Activated CD4-positive, alpha-beta T cell treated with anti-CD3 and anti-CD28 coated beads for 24 hours (primary cell): Measurements from ENCODE around the gene SRSF8.
A peak's percentile ranks its signal among the peaks of the same experiment; 100 is the strongest.

ENCODE experiments used
- DNase-seq, 2 donors: peaks; one replicate each; pipeline ENCODE4 v3.0.0-alpha.2; 2020; ENCODE audit warnings: low read depth in 2 of 2

The SRSF8 gene

GRCh38 chr11:95068549-95068948 lies 1.8 kb downstream of the SRSF8 start:
- DNase-seq: peak; percentile 38 to 41

- DNase-seq: no peak
Measured at GRCh38 chr11:95070471-95070870, 3.8 kb downstream of the SRSF8 start.

- DNase-seq: no peak
Measured at GRCh38 chr11:95072948-95073347, 6.2 kb downstream of the SRSF8 start.

GRCh38 chr11:95074792-95075563 lies 8.3 kb downstream of the SRSF8 start:
- no peak for DNase-seq

- DNase-seq: no peak
Measured at GRCh38 chr11:95076416-95076815, 9.7 kb downstream of the SRSF8 start.

DNA sequence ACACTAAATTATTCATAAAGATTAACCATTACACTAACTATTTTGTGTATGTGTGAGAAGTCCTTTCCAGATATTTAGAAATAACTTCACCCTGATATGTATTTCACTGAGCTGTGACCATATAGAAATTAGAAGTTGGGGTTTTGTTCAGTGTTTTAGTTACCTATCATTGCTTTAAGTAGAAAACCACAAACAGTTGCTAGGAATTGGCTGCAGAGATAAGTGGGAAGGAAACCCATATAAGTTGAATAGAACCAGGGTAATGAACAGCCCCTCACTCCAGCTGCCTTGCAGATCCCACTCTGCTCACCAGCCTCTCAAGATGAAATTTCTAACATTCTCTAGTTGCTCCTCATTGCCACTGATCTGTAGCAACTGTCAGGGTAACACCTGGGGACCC lies 10.3 kb downstream of the SRSF8 start:
- no peak for DNase-seq

- no peak for DNase-seq
Measured at GRCh38 chr11:95078526-95078925, 11.8 kb downstream of the SRSF8 start.

DNA sequence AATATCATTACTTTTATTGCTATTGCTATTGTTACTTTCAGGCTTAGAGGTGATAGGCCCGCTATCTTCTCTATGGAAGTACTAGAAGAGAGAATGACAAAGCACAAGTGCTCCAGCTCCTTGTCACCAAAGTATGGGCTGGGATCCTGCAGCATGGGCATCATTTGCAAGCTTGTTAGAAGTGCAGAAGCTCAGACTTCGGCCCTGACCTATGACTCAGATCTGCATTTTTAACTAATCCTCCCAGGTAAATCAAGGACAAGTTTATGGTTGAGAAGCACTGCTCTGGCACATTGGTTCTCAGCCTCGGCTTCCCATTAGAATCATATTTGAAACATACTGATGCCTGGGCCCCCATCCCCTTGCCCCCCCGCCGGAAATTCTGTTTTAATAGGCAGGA lies 14.3 kb downstream of the SRSF8 start:
- no peak for DNase-seq

- DNase-seq: no peak
Measured at GRCh38 chr11:95081412-95081811, 14.7 kb downstream of the SRSF8 start.

DNA sequence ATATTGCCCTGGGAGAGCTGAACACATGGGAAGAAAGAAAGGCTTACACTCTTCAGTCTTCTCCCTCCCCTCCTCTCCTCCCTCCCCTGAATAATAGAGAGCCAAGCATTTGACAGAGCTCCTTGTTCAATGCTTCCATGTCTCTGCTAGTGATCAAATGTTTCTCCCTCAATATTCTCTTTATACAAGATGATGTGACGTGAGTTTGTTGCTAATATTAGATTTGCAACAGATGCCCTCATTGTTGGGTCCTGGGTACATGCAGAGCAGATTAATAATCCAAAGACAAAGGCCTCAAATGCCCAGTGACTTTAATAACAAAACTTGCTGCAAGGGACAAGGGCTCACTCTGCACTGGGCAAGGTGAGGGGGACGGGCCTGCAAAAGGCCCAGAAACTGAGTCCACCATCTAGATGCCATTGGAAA lies 15.9 kb downstream of the SRSF8 start:
- no peak for DNase-seq

DNA sequence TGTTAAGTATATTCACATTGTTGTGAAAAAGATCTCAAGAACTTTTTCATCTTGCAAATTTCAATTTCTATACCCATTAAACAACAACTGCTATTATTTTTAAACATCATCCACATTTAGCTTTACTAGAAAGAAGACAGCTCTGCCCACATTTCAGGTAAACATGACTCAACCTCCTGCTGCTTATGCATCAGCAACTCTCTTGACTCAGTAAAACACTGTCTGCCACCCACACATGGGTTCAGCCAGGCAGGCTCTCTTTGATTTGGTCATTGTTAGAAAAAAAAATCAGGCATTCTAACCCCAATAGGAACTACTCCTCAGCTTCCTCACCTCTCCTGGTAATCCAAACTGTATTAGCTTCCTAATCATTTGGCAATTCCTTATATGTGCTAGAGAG lies 17.8 kb downstream of the SRSF8 start:
- peak; percentile 45 for DNase-seq

DNA sequence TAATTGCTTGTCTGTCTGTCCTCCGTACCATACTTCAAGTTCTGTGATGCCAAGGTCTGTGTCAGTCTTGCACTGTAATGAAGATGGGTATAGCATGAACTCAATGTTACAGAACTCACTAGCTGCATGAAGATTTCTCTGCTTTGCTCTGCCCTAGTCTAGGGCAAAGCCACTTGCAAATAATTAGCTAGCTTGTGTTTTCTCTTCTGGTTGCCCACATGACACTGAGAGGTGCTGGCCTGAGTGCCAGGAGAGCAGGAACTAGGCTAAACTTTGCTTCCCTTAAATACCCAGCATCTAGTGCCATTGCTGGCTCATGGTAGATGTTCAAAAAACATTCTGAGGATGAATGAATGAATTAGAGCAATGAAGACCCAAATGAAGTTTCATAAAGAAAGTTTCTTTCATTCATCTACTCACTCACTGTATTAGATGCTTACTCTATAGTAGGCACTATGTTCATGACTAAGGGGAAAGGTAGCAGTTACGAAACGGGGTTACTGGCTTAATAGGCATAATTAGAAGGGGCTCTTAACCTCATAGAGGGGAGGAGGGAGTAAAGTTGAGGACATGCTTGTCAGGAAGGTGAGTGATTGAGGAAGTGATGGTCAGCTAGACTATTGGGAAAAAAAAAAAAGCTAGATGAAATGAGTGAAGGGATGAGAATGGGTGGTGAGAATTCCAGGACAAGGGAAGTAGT lies 18.5 kb downstream of the SRSF8 start:
- DNase-seq: no peak

GRCh38 chr11:95086151-95086550 lies 19.4 kb downstream of the SRSF8 start:
- no peak for DNase-seq

DNA sequence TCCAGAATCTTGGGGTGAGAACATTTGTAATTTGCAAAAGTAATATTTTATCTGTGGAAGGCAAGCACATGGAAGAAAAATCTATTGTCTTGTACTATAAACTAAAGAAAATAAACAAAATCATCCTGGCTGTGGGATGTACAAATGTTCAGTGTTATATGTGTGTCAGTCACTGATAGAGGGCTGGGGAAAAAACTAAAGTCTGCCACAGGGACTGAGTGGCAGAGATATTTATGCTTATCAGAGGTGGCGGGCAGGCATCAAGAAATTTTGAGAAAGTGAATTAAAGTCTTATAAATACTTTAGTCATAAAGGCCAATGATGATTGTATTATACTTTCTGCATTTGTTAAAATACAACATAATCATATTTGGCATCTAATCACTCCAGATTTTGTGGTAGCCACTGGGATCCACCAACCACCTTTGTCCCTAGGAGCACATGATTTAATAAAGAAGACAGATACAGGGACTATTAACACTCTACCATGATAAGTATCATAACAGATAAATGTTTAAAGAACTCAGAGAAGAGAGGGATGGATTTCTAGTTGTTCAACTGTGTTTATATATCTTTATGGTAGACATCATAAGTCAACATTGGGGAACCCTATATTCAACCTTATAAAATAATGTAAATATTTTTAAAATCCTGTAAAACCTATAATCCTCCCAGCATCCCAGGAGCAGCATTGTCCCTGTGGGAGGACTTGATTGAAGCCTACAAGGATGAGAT lies 20.3 kb downstream of the SRSF8 start:
- no peak for DNase-seq

GRCh38 chr11:95088946-95089619 lies 22.4 kb downstream of the SRSF8 start:
- DNase-seq: no peak

GRCh38 chr11:95089620-95090542 lies 23.2 kb downstream of the SRSF8 start, which contains the start of gene ENDOD1:
TSS of gene ENDOD1 (plus strand) at chr11:95089846. CDS start at chr11:95089928, 82 bp downstream.
- DNase-seq: peak; percentile 70 to 72

GRCh38 chr11:95091663-95092180 lies 25.0 kb downstream of the SRSF8 start:
- no peak for DNase-seq

- peak in 1 of 2 donors; percentile 28 for DNase-seq
Measured at GRCh38 chr11:95092549-95093324, 26.0 kb downstream of the SRSF8 start.

DNA sequence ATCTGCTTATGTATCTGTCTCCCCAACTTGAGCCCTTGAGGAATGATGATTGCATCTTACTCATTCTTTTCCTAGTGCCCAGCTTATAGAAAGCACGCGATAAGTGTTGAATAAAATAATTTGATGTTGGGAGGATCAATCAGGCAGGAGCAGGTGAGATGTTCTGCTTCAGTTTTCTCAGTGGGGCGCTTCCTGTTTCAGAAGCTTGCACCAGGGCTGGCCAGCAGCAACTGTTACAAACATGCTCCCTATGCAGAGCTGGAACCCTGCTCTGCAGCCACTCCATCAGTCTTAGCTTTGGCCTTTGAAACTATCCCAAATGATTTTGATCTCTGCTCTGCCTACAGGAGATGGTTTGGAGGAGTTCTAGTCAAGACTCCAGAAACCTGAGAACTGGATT lies 26.8 kb downstream of the SRSF8 start:
- no peak for DNase-seq
